GM19035 (cell line): ENCODE data around the gene KLK5.
"Not testable (repeated sequence)": the region's sequence is repeated elsewhere in the genome, so short reads cannot be mapped to it uniquely, and the experiment has no call there.

Source experiments
- ATAC-seq: cut with Tn5 transposase; IDR thresholded peaks from one replicate; pipeline ENCODE4 v1.9.1; 2021; ENCODE audit not compliant: unreplicated experiment

The KLK5 gene

DNA sequence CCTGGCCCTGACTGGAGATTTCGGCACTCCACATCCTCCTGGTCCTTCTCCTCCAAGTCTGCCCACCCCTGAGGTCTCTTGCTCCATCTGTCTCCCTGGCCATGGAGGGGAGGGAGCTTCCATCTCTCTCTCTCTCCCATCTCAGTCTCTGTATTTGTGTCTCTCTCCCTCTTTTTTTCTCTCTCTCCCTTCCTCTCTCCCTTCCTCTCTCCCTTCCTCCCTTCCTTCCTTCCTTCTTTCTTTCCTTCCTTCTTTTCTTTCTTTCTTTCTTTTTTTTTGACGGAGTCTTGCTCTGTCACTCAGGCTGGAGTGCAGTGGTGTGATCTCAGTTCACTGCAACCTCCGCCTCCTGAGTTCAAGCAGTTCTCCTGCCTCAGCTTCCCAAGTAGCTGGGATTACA lies 17.0 kb upstream of the KLK5 start:
- ATAC-seq: not testable (repeated sequence)

DNA sequence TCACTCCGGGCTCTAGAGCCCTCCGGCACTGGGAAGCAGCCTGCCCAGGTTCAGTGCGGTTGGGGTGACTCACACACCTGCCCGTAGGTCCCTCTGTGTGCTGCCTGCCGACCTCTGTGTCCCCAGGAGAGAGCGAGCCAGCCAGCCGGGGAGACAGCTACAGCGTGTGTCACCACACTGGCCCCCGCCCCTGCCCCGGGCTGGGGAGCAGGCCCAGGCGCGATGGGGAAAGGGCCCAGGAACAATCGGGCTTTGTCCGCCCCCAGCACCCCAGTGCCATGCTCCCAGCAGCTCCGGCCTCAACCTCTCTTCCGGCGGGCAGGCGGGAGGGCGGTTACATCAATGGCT lies 16.5 kb upstream of the KLK5 start, which contains the start of gene KLK6:
Gene KLK6, minus strand, starts transcription at position 179 of the 348 bp plus-strand sequence. CDS start 1,487 bp downstream, outside the sequence.
- no peak for ATAC-seq

DNA sequence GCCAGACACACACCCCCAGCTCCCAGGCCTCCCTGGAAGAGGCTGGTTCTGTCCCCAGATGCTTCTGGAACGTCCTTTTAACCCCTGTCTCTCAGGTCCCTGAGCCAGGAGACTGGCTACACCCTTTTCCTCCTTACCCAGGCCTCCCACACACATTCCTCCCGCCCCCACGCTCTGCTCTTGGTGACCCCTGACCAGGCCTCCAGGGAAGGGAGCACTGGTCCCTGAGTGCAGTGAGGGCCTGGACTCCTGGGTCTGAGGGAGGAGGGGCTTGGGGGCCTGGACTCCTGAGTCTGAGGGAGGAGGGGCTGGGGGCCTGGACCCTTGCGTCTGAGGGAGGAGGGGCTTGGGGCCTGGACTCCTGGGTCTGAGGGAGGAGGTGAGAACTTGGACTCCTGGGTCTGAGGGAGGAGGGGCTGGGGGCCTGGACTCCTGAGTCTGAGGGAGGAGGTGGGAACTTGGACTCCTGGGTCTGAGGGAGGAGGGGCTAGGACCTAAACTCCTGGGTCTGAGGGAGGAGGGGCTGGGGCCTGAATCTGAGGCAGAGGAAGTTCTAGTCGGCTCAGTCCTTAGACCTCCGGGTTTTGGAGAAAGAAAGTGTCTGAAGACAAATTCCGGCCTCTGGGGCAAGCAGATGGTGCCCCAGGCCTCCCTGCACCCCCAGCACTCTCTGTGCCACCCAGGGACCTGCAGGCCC lies 16.0 kb upstream of the KLK5 start:
- ATAC-seq: no peak

DNA sequence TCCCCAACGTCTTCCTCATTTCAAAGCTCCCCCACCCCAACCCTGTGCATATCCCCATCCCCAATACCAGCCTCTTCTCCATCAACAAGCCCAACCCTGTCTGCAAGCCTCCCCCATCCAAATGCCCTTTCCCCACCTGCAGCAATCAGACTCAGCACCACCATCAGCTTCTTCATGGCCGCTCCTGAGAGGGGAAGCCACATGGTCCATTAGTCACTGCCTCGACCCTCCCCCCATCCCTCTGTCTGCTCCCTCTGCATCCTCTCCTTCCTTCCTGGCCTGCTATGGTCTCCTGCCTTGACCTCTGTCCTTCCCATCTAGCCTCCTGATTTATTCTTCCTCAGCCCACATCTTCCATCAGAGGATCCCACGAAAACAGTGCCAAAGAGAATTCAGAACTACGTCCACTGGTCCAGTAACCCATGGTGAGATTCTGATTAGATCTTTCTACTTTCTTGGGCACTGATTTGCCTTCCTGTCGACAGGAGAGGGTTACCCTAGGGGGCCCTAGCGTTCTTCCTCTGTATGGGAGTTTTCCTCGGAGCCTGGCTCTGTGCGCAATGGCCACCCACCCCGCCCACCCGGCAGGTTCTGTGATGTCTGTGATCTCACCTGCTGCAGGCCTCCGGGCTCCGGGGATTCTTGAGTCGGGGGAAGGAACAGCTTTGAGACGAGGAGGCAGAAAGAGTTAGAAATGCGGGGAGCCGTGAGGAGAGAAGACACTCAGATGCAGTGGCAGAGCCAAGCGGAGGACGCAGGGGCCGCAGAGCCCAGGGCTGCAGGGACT lies 15.3 kb upstream of the KLK5 start:
- no peak for ATAC-seq

DNA sequence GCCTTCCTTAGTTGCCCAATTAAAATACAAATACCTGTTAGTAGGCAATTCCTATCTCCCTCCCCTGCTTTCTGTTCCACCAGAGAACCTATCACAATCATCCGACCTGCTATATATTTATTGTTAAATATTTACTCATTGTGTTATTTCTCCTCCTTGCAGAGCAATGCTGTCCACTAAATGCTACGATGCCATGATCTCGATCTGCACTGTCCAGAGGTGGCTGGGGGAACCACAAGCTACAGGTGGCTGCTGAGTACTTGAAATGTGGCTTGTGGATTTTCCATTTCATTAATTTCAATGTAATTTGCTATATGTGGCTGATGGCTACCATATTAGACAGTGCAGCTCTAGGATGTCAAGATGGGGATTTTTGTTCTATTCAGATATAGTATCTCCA lies 11.4 kb upstream of the KLK5 start:
- no peak for ATAC-seq

DNA sequence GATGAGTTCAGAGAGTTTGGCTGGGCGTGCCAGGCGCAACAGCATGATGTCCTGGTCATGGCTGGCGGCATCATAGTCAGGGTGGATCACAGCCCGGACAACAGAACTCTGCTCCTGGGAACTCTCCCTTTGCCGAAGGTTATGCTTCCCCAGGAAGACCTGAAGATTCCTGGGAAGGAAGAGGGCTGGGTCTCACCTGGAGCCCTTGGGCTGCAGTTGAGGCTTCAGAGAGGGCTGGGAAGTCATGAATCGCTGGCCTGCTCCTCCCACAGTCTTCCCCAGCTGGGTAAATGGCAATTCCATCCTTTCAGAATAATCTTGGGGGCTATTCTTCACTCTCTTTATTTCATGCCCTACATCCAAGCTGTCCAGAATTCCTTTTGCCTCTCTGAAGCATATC lies 10.5 kb upstream of the KLK5 start:
- ATAC-seq: no peak

DNA sequence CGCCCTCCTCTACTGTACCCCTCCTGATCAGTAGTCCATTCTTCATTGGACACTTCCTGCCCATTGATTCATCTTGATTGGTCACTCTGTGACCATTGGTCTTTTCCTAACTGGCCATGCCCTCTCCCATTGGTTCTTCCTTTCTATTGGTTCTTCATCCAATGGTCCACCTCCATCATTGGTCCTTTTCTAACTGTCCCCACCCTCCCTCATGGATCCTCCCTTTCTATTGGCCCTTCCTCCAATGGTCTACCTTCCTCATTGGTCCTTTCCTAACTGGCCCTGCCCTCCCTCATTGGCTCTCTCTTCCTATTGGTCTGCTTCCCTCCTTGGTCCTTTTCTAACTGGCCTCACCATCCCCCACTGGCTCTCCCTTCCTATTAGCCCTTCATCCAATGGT lies 9.4 kb upstream of the KLK5 start:
- ATAC-seq: no peak

DNA sequence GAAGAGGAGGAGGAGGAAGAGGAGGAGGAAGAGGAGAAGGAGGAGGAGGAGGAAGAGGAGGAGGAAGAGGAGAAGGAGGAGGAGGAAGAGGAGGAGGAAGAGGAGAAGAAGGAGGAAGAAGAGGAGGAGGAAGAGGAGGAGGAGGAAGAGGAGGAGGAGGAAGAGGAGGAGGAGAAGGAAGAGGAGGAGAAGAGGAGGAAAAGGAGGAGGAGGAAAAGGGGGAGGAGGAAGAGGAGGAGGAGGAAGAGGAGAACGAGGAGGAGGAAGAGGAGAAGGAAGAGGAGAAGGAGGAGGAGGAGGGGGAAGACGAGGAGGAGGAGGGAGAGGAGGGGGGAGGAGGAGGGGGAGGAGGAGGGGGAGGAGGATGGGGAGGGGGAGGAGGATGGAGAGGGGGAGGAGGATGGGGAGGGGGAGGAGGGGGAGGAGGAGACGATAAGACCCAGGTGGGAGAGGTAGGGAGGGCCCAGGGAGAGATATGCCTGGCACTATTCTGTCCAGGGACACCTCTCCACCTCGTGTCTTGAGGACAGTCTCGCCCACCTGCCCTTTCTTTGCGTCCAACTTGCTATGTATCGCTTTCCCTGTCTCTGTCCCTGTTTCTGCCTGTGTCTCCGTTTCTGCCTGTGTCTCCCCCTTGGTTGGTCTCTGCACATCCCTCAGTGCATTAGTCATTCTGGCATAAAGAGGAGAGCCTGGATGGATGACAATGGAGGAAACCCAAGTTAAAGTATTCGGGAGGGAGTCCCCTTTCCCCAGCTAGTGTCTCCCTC lies 7.1 kb upstream of the KLK5 start:
- ATAC-seq: no peak

DNA sequence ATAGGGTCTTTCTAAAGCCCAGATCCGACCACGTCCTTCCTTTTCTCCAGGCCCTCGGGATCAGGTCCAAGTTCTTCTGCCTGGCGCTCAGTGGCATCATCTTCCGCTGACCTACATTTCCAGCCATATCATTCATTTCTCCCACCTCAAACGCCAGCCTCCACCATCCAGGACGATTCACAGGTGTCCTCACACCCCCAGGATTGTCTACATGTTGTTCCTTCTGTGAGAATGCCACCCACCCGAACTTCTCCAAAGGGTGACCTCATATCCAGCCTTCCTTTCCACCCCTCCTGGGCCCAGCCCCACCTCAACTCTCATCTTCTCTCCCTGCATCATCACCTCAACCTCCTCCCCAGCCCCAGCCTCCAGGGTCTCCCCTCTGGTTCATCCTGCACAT lies 4.7 kb upstream of the KLK5 start:
- ATAC-seq: no peak

DNA sequence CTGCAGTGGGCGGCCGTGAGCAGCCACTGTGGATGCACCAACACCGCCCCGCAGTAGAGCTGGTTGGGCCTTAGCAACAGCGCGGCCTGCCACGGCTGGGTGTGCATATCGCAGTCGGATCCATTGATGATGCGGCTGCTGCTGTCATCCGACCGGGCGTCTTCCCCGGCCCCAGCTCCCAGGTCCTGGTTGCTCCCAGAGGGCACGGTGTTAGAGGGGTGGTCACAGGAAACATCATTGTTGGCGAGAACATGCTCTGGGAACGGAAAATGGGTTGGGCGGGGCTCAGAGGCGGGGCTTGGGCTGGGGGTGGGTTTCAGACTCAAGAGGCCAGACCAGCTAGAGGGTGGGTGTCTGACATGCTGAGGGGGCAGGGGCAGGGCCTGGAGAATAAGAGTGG lies 3.0 kb downstream of the KLK5 start:
- no peak for ATAC-seq

DNA sequence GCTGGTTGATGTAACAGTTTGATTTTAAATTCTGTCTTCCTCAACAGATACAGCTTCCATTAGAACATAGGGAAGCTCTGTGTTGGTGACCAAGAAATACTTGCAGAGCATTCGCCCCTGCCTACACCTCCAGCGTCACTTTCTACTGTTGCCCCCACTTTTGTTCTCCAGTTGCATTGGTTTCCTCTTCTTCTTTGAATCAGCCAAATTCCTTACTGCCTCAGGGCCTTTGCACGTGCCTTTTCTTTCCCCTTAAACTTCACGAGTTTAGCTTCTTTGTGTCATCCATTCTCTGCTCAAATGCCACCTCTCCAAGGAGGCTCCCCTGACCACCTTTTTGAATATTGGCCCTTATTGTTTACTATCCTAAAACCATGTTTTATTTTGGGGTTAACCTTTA lies 5.7 kb downstream of the KLK5 start:
- no peak for ATAC-seq

DNA sequence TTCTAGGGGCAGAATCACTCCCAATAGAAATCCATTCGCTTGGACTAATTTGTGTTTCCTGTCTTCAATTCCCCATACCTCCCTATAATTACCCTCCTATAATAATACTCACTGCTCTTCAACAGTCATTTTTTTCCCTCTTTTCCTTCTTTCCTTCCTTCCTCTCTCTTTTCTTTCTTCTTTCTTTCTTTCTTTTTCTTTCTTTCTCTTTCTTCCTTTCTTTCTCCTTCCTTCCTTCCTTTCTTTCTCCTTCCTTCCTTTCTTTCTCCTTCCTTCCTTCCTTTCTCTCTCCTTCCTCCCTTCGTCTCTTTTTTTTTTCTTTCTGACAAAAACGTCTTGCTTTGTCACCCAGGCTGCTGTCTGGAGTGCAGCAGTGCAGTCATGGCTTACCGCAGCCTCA lies 8.0 kb downstream of the KLK5 start:
- ATAC-seq: no peak

DNA sequence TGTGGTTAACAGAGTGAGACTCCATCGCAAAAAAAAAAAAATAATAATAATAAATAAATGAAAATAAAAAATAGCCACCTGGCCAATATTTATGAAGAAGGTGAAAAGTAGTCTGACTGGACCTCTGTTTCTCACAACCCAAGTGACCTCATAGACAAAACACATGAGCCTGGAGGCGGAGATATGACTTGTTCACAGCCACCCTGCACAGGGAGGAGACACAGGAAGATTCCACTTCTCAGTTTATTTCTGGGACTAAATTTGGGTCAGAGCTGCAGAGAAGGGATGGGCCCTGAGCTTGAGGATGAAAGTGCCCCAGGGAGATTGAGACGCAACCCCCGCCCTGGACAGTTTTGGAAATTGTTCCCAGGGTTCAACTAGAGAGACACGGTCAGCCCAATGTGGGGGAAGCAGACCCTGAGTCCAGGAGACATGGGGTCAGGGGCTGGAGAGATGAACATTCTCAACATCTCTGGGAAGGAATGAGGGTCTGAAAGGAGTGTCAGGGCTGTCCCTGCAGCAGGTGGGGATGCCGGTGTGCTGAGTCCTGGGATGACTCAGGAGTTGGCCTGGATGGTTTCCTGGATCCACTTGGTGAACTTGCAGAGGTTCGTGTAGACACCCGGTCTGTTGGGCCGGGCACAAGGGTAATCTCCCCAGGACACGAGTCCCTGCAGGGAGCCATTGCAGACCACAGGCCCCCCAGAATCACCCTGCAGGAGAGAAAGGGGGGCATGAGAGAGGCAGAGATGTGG lies 9.6 kb downstream of the KLK5 start:
- ATAC-seq: no peak

DNA sequence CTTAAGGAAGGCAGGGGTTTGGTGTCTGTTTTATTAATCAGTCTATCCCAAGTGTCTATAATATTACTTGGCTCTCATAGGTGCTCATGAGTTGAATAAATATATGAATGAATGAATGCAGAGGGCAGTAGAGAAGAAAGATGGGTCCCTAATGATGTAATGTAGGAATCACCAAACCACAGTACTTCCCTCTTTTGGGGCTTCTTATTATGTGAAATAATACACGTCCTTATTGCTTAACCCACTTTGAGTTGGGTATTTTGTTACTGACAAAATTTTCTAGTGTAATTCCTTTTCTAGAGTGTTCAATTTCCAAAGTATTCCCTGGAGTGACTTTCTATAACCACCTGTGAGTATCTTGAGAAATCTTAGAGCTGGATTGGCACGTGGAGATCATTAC lies 13.2 kb downstream of the KLK5 start:
- no peak for ATAC-seq

DNA sequence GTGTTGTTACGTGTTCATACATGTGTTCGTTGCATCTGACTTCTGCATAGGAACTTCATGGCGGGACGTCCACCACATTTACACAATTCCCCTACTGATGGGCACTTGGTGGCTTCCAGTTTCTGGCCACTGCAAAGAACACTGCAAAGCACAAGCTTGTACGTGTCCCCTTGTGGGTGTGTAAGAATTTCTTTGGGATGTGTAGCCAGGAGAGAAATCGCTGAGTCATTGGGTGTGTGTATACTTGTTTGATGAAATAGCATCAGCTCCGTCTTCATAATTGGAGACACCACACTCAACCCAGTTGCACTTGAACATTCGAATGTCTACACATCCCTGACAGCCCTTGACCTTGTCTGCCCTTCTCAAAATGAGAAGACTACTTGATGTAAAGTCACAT lies 19.2 kb downstream of the KLK5 start:
- no peak for ATAC-seq

DNA sequence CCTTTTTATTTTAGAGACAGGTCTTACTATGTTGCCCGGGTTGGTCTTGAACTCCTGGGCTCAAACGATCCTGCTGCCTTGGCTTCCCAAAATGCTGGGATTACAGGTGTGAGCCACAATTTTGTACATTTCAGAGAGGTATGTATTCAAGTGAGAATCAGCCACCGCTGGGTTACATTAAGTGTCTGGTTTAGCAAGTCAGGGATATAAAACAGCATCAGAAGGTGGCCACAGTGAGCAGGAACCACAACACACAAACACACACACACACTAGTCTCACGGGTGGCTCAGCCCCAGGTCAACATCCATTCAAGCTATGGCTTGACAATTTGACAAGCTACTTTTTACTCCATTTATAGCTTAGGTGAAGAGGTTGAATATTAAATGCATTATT lies 20.2 kb downstream of the KLK5 start:
- ATAC-seq: no peak

DNA sequence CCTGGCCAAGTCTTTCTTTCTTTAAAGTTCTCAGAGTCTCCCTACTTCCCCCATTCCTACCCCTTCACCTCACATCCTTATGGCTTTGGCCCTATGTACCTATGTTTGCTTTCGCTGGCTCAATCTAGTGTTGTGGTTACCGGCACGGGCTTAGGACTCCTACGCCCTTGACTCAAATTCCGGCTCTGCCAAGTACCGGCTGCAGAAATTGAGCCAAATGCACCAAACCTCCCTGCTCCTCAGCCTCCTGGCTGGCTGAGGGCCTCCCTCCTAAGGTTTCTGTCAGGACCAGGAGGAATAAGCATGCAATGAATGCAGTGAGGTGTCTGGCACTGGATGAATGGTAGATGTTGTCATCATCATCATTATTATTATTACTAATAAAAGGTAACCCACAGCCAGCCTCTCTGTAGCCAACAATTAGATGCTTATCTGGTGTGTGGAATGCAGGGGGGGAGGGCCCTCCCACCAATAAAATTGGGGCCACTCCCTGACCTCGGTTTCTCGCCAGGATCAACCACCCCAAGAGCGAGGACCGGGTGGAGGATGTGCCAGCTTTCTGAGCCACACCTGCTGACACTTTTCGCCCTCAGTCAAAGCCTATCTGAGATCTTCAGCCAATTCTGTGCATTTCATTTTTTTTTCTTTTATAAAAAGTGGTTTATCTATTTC lies 20.7 kb downstream of the KLK5 start:
- no peak for ATAC-seq

DNA sequence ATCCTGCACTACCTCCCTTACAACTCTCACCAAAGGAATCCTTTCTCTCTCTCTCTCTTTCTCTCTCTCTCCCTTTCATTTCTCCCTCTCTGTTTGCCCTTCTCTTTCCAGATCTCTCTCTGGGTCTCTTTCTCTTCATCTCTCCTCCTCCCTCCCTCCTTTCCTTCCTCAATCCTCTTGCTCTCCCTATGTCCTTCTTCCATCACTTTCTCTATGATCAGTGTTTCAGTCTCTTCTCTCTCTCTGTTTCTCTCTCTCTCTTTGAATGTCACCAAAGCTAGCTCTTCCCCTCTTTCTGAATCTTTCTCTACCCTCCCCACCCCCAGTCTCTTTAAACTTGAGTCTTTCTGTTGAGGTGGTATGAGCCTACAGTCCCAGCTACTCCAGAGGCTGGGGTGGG lies 21.8 kb downstream of the KLK5 start:
- ATAC-seq: no peak

DNA sequence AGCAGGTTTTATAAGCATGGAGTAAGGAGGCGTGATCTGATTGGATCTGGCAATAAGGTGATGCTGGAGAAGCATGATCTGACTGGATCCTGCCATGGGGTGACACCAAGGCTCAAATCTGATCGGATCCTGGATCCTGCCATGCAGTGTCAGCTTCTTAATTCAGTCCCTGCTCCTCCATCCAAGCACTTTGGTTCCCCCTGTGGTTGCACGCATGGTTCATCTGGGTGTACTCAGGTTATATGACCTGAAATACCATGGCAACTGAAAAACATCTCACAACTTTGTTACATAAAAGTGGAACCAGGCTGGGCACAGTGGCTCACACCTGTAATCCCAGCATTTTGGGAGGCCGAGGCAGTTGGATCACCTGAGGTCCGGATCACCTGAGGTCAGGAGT lies 24.0 kb downstream of the KLK5 start:
- no peak for ATAC-seq

DNA sequence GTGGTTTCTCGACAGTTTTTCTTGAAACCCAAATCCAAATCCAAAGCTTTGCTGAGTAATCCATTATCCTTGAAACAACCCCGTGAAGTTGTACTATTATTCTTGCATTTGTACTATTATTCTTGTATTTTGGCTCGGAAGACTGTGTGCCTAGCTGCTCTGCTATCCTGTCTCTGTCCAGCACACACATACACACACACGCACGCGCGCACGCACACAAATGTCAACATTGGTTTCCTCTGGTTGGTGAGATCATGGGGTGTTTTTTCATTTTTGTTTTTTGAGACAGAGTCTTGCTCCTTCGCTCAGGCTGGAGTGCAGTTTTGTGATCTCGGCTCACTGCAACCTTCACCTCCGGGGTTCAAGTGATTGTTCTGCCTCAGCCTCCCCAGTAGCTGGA lies 26.7 kb downstream of the KLK5 start:
- ATAC-seq: no peak

DNA sequence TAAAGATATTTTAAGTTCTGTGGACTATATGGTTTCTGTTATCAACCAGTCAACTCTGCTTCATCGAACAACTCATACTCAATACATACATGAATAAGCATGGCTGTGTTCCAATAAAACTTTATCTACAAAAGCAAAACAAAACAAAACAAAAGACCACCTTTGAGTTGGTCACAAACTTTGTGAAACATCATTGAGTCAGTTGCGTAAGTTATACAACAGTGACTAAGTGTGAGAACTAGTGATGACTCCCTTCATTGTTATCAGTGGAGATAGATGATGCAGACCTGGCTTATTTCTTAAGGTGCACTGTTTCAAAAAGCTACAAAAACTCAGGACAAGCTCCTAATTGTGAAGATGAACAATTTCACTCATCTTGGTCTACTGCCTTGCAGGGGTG lies 27.1 kb downstream of the KLK5 start:
- no peak for ATAC-seq
